ENCODE results near the gene DOCK4.

The DOCK4 gene

GRCh38 chr7:112050250-112050881 lies 155.8 kb downstream of the DOCK4 start:
- no peak for DNase-seq (ENCODE audit: low spot score)

DNA sequence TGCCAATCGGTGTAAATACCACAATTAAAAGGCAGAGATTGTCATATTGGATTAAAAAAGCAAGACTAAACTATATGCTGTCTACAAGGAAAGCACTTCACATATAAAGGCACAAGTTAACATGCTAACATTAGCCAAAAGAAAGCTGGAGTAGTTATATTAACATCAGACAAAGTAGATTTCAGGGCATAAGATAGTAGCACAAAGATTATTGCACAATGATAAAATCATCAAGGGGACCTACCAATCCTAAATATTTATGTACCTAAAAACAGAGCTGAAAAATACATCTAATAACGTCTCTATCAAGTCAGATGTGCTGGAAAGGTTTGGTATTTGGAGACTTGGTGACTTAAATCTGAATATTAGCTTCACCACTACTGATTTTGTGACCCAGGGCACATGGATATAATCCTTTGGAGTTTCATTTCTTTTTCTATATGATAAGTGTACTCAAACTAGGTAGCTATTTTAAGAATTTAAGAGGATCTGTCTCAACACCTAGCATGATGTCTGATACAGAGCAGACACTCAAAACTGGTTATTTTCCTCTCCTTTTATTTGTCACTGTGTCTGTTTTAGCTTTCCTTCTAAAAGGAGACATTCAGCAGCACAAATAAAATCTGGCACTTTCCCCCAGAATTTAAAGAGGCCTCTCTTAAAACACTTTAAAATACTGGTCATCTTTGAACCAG lies 156.5 kb downstream of the DOCK4 start:
- no peak for DNase-seq (ENCODE audit: low spot score)

DNA sequence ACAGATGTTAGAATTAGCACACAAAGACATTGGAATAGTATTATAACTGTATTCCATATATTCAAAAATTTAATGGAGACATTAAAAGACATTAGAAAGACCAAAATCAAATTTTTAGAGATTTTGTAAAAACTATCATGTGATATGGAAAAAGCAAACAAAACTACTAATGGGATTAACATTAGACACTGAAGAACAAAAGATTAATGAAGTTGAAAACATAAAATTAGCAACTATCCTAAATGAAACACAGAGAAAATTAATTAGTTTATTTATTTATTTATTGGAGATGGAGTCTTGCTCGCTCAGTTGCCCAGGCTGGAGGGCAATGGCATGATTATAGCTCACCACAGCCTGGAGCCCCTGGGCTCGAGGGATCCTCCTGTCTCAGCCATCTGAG lies 158.8 kb downstream of the DOCK4 start:
- DNase-seq (ENCODE audit: low spot score), result no peak

- DNase-seq (ENCODE audit: low spot score), result no peak
Measured at GRCh38 chr7:112045222-112045621, 161.0 kb downstream of the DOCK4 start.

DNA sequence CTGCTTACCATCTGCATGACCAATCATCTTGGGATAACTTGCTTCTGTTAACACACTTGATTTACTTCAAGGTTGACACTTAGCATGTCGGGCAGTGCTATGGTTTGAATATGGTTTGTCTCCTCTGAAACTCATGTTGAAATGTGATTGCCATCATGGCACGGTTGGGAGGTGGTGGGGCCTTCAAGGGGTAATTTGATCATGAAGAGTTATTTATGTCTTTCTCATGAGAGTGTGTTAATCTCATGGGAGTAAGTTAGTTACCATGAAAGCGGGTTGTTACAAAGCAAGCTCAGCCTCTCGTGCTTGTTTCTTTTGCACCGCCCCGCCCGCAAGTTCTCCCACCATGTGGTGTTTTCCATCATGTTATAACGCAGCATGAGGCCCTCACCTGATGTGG lies 163.6 kb downstream of the DOCK4 start:
- DNase-seq (ENCODE audit: low spot score), result no peak

GRCh38 chr7:112038353-112038752 lies 167.8 kb downstream of the DOCK4 start:
- no peak for DNase-seq (ENCODE audit: low spot score)

DNA sequence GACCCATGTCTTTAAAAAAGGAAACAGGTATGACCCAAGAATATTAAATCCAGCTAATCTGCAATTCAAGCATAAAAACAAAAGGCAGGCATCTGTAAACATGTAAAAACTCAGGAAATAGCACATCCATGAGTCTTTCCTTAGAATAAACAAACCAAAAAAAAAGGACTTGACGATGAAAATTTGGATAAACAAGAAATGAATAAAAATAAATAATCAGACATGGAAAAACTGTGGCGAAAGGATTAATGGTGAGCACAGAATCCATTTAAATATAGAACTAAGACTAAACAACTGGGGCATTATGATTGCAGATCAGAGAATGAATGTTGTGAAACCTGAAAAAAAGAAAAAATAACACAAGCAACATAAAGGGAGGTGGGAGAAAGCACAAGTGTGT lies 170.1 kb downstream of the DOCK4 start:
- DNase-seq (ENCODE audit: low spot score), result no peak

- DNase-seq (ENCODE audit: low spot score), result no peak
Measured at GRCh38 chr7:112031689-112032088, 174.5 kb downstream of the DOCK4 start.

DNA sequence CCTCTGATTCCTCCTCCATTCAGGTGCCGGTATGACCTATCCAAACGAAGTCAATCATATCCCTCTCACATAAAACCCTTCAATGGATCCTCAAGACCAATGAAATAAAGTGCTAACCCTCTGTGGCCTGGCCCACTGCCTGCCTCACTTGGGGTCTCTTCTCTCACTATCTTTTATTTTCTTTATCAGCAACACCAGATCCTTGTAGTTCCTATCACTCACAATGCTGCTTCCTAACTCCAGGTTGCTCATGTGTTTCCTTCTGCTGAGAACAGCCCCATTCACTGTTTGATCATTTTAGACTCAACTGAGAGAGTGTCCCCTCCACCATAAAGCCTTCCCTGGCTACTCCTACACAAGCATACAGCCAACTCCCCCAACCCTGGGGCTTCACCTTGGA lies 180.6 kb downstream of the DOCK4 start:
- no peak for DNase-seq (ENCODE audit: low spot score)

DNA sequence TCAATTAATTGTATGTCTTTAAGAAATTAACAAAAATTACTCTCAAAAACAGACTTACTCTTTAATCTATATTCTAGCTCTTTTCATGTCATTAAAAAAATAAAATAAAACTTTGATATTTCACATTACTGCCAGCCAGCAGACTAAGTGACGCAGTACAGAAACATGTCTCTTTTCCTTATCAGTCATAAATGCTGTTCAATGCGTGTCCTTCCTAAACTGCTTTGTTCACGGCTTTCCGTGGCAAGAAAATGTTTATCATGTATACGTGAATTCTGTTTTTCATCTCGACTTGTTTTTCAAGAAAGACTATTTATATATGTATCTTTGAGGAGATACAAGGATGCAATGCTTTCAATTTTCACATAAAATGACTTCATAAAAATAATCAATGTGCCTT lies 182.4 kb downstream of the DOCK4 start:
- no peak for DNase-seq (ENCODE audit: low spot score)

- DNase-seq (ENCODE audit: low spot score), result no peak
Measured at GRCh38 chr7:112023282-112023681, 182.9 kb downstream of the DOCK4 start.

DNA sequence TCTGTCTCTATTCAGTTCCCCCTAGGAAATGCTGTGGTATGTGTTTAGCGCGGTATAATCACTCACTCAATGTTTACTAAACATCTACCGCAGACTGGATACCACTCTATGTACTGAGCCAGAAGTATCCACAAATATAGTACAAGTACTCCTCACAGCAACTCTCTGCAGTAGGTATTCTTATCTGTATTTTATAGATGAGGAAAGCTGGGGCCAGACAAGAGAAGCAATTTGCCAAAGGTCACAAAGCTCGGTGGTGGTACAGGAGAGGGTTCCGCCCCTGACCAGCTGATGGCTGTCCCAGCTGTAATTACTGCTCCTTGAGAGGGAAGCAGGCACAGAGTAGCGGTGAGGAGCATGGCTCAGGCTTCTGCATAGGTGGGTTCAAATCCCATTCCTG lies 184.1 kb downstream of the DOCK4 start:
- DNase-seq (ENCODE audit: low spot score), result no peak

- DNase-seq (ENCODE audit: low spot score), result no peak
Measured at GRCh38 chr7:112021379-112022044, 184.7 kb downstream of the DOCK4 start.

GRCh38 chr7:112020800-112021199 lies 185.4 kb downstream of the DOCK4 start:
- DNase-seq (ENCODE audit: low spot score), result no peak

DNA sequence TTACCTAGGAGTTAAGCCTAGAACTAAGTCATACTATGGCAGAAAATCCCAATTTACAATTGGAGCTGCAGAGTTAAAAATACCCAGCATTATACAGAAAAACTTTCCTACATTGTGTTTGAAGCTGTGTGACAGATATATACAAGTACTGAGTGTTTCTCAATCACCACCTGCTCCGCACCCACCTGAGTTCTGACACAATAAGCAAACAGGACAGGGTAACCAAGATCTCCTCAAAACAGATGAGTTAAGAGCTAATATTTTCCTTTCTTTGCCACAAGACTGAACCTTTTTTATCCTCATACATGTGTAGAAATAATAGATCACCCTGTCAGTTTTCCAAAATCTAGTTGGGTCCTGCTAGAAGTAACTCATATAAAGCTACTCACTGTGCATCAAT lies 186.3 kb downstream of the DOCK4 start:
- DNase-seq (ENCODE audit: low spot score), result no peak

DNA sequence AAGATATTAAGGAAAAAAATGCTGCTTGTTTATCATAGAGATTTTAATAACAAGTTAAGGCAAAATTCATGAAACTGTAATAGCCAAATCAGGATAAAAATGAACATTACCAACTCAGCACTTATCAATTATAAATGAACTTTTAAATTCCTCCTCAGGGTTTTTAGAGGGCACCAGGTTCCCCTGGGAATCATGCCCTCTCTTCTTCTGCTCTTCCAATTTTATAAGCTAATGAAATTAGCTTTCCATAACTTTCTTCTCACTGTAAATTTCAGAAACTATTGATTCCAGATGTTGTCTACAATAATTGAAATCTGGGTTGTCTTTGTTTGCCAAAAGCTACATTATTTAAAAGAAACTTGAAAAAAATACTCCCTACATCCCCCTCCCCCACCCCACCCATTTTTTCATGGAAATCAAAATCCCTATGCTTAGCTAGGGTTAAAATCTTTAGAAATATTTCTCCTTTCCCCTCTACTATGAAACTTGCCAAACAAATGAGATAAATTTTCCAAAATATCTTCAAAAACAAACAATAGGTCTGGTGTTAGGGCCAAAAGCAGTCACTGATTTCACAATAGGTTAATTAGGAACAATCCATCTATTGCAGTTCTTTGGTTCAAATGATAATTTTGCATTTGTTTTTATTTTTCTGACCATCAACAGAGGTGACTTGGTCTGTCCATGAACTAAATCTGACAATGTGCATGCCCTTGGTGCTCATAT lies 187.7 kb downstream of the DOCK4 start:
- DNase-seq (ENCODE audit: low spot score), result no peak

DNA sequence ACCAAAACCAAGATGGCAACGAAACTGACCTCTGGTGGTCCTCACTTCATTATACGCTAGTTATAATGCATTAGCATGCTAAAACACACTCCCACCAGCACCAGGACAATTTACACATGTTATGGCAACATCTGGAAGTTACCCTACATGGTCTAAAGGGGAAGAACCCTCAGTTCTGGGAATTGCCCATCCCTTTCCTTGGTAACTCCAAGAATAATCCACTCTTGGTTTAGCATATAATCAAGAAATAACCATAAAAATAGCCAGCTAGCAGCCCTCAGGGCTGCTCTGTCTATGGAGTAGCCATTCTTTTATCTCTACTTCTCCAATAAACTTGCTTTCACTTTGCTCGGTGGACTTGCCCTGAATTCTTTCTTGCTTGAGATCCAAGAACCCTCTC lies 191.1 kb downstream of the DOCK4 start:
- DNase-seq (ENCODE audit: low spot score), result no peak

DNA sequence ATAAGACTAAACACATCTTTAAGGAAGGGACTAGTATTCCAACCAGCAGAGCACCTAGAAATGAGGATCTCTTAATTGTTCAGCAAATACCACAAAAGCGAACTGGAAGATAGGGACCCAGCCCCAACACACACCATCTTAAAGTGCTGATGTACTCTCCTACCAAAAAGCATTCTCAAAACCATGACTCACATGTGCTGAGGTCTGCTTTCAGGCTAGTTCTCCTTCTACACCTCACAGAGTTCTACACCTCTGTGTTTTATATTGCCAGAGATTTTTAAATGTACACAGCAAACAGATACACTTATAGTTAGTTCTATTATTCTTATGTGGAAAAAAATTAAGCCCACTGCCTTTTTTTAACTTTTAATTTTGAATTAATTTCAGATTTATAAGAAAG lies 191.9 kb downstream of the DOCK4 start:
- DNase-seq (ENCODE audit: low spot score), result no peak

DNA sequence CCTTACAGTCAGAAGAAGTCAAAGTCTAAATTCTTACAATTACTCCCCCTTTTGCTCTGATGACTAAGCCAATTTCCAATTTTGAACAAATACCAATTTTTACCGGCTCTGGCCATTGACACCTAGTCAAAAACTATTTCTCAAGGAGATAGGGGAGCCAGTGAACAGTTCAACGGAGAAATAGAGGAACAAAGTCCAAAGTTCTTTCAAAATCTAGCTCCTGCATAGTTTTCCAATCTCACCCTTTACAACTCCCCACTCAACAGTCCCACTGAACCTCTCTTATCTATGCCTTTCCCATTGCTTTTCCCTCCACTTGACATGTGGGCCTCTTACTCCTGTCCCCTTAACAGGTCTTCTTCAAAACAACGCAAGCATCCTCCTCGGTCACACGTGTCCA lies 192.9 kb downstream of the DOCK4 start:
- DNase-seq (ENCODE audit: low spot score), result no peak

DNA sequence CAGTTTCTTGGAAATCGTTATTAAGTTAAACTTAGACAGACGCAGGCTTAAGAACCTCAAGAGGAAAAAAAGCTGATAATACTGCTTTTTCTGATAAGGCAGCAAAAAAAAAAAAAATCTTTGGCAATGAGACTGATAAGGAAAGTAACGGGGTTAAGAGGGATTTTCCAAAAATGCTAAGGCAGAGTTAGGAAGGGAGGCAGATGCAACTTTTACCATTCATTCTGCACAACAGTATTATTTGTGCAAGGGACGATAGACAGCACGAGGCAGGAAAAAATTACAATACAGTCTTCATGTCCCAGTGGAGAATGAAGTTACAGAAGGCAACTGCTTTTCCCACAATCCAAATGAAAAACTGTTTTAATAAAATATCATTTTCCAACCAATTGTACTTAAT lies 194.0 kb downstream of the DOCK4 start:
- DNase-seq (ENCODE audit: low spot score), result no peak

GRCh38 chr7:112010994-112011393 lies 195.2 kb downstream of the DOCK4 start:
- no peak for DNase-seq (ENCODE audit: low spot score)

GRCh38 chr7:112010109-112010508 lies 196.1 kb downstream of the DOCK4 start:
- DNase-seq (ENCODE audit: low spot score), result no peak

- DNase-seq (ENCODE audit: low spot score), result no peak
Measured at GRCh38 chr7:112009081-112009480, 197.1 kb downstream of the DOCK4 start.

All from globus pallidus (tissue), 1 donor.